ENCODE data around the gene GPR3.
"Not testable (repeated sequence)": the region's sequence is repeated elsewhere in the genome, so short reads cannot be mapped to it uniquely, and the experiment has no call there.

- TF ChIP-seq, protein P1, sequence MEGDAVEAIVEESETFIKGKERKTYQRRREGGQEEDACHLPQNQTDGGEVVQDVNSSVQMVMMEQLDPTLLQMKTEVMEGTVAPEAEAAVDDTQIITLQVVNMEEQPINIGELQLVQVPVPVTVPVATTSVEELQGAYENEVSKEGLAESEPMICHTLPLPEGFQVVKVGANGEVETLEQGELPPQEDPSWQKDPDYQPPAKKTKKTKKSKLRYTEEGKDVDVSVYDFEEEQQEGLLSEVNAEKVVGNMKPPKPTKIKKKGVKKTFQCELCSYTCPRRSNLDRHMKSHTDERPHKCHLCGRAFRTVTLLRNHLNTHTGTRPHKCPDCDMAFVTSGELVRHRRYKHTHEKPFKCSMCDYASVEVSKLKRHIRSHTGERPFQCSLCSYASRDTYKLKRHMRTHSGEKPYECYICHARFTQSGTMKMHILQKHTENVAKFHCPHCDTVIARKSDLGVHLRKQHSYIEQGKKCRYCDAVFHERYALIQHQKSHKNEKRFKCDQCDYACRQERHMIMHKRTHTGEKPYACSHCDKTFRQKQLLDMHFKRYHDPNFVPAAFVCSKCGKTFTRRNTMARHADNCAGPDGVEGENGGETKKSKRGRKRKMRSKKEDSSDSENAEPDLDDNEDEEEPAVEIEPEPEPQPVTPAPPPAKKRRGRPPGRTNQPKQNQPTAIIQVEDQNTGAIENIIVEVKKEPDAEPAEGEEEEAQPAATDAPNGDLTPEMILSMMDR (IDR thresholded peaks at IDR 0.05; ENCODE audit: insufficient read depth, low read length, poor library complexity, severe bottlenecking): not testable (repeated sequence)
- TF ChIP-seq EZH2phosphoT487 (conservative IDR thresholded peaks at IDR 0.05; ENCODE audit: low read length): not testable (repeated sequence)
These were observed 13.4 kb downstream of the GPR3 start for GRCh38 chr1:27405598-27406361.

All from SU-DHL-6 (cell line).